ENCODE measurements around the gene OLIG1. TPM values are rescaled to one million over a fixed set of nuclear protein-coding genes. Genes with fewer than 3 reads are reported as not detected.

The OLIG1 gene
- total and polyA plus RNA-seq, 3 experiments from 2014 or later = not detected

- peaks cover 4% of the 10 kb centered on the region for H3K27me3 ChIP-seq (ENCODE audit: insufficient read depth, low read length, poor library complexity, severe bottlenecking)
- no peaks in the 10 kb centered on the region for H3K9me3 ChIP-seq (ENCODE audit: low read length)
- DNase-seq = no peak
- Mint-ChIP-seq H3K27ac (no peak overlapping the region), H3K9me3 (no peaks in the 10 kb centered on the region), H3K4me1 (peaks cover 0 to 5% (median 4%) of the 10 kb centered on the region in 3 donors), H3K4me3 (no peak overlapping the region), H3K36me3 (peaks cover 0 to 10% (median 0%) of the 10 kb centered on the region in 3 donors), H3K27me3 (peaks cover 21 to 72% of the 10 kb centered on the region in 2 donors)
- H3K27ac ChIP-seq (ENCODE audit: low read depth, low read length) = no peak overlapping the region
- POLR2A ChIA-PET = no interaction called here
- H3K4me1 ChIP-seq (ENCODE audit: insufficient read depth, low read length) = no peaks in the 10 kb centered on the region
- H3K36me3 ChIP-seq (ENCODE audit: insufficient read depth, low read length) = no peaks in the 10 kb centered on the region
- H3K4me3 ChIP-seq (ENCODE audit: low read length) = no peak overlapping the region
- CTCF ChIA-PET = no interaction called here
These were observed 23.5 kb upstream of the OLIG1 start for GRCh38 chr21:33046455-33046854.

GRCh38 chr21:33047231-33047630 is 22.7 kb upstream of the OLIG1 start:
- Histone ChIP-seq H3K9me3 (ENCODE audit: low read length) (no peaks in the 10 kb centered on the region), H3K27me3 (ENCODE audit: insufficient read depth, low read length, poor library complexity, severe bottlenecking) (peaks cover 4% of the 10 kb centered on the region), H3K4me3 (ENCODE audit: low read length) (no peak overlapping the region), H3K4me1 (ENCODE audit: insufficient read depth, low read length) (no peaks in the 10 kb centered on the region), H3K36me3 (ENCODE audit: insufficient read depth, low read length) (no peaks in the 10 kb centered on the region), H3K27ac (ENCODE audit: low read depth, low read length) (no peak overlapping the region)
- peaks cover 18 to 71% of the 10 kb centered on the region in 2 donors for H3K27me3 Mint-ChIP-seq
- no peak overlapping the region for H3K27ac Mint-ChIP-seq
- no peak overlapping the region for H3K4me3 Mint-ChIP-seq
- peaks cover 0 to 6% (median 4%) of the 10 kb centered on the region in 3 donors for H3K4me1 Mint-ChIP-seq
- no peaks in the 10 kb centered on the region for H3K9me3 Mint-ChIP-seq
- H3K36me3 Mint-ChIP-seq = peaks cover 0 to 10% (median 0%) of the 10 kb centered on the region in 3 donors
- CTCF ChIA-PET = no interaction called here
- no peak for DNase-seq
- POLR2A ChIA-PET = no interaction called here

DNA sequence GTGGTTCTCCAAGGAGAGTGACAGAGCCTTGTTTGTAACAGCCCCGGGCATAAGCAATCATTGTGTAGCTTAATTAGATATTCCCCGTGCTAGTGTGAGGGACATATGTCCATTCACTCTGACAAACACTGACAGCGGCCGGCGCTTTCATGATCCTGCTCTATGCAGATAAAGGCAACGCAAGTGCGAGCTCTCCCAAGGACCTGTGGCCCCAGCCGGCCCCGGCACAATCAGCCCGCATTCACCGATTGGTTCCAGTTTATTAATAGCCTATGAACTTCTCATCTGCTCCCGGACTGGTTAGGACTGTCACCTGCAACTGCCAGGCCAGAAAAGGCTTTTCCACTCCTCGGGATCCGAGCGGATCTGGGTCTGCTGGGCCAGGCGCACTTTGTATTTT is 18.0 kb upstream of the OLIG1 start:
- no peak for DNase-seq
- Mint-ChIP-seq H3K27me3 (peaks cover 16 to 50% of the 10 kb centered on the region in 2 donors), H3K36me3 (peaks cover 0 to 14% (median 1%) of the 10 kb centered on the region in 3 donors), H3K9me3 (no peaks in the 10 kb centered on the region), H3K4me1 (peaks cover 0 to 6% (median 4%) of the 10 kb centered on the region in 3 donors), H3K4me3 (no peak overlapping the region), H3K27ac (no peak overlapping the region)
- Histone ChIP-seq H3K27me3 (ENCODE audit: insufficient read depth, low read length, poor library complexity, severe bottlenecking) (no peaks in the 10 kb centered on the region), H3K4me3 (ENCODE audit: low read length) (no peak overlapping the region), H3K36me3 (ENCODE audit: insufficient read depth, low read length) (no peaks in the 10 kb centered on the region), H3K27ac (ENCODE audit: low read depth, low read length) (no peak overlapping the region), H3K9me3 (ENCODE audit: low read length) (no peaks in the 10 kb centered on the region), H3K4me1 (ENCODE audit: insufficient read depth, low read length) (no peaks in the 10 kb centered on the region)
- CTCF ChIA-PET = no interaction called here
- POLR2A ChIA-PET = no interaction called here

- no peak for DNase-seq
- H3K9me3 ChIP-seq (ENCODE audit: low read length) = no peaks in the 10 kb centered on the region
- Mint-ChIP-seq H3K36me3 (peaks cover 0 to 10% (median 1%) of the 10 kb centered on the region in 3 donors), H3K27ac (no peak overlapping the region), H3K9me3 (no peaks in the 10 kb centered on the region), H3K4me1 (peaks cover 3 to 8% (median 7%) of the 10 kb centered on the region in 3 donors), H3K27me3 (peaks cover 13 to 33% of the 10 kb centered on the region in 2 donors), H3K4me3 (no peak overlapping the region)
- no peak overlapping the region for H3K4me3 ChIP-seq (ENCODE audit: low read length)
- ChIA-PET CTCF (no interaction called here), POLR2A (no interaction called here)
- no peaks in the 10 kb centered on the region for H3K36me3 ChIP-seq (ENCODE audit: insufficient read depth, low read length)
- H3K4me1 ChIP-seq (ENCODE audit: insufficient read depth, low read length) = no peaks in the 10 kb centered on the region
- H3K27me3 ChIP-seq (ENCODE audit: insufficient read depth, low read length, poor library complexity, severe bottlenecking) = no peaks in the 10 kb centered on the region
- no peak overlapping the region for H3K27ac ChIP-seq (ENCODE audit: low read depth, low read length)
These were observed 16.0 kb upstream of the OLIG1 start for GRCh38 chr21:33053951-33054350.

GRCh38 chr21:33055991-33056390 is 13.9 kb upstream of the OLIG1 start:
- Mint-ChIP-seq H3K27ac (no peak overlapping the region), H3K4me1 (peaks cover 14 to 16% (median 16%) of the 10 kb centered on the region in 3 donors), H3K4me3 (no peak overlapping the region), H3K9me3 (no peaks in the 10 kb centered on the region), H3K36me3 (peaks cover 0 to 4% (median 1%) of the 10 kb centered on the region in 3 donors), H3K27me3 (peaks cover 23 to 25% of the 10 kb centered on the region in 2 donors)
- ChIA-PET POLR2A (no interaction called here), CTCF (no interaction called here)
- Histone ChIP-seq H3K9me3 (ENCODE audit: low read length) (no peaks in the 10 kb centered on the region), H3K36me3 (ENCODE audit: insufficient read depth, low read length) (no peaks in the 10 kb centered on the region), H3K4me1 (ENCODE audit: insufficient read depth, low read length) (no peaks in the 10 kb centered on the region), H3K27ac (ENCODE audit: low read depth, low read length) (no peak overlapping the region), H3K4me3 (ENCODE audit: low read length) (no peak overlapping the region), H3K27me3 (ENCODE audit: insufficient read depth, low read length, poor library complexity, severe bottlenecking) (no peaks in the 10 kb centered on the region)
- no peak for DNase-seq

- Mint-ChIP-seq H3K9me3 (no peaks in the 10 kb centered on the region), H3K27me3 (peaks cover 23 to 29% of the 10 kb centered on the region in 2 donors), H3K4me3 (no peak overlapping the region), H3K27ac (no peak overlapping the region), H3K36me3 (peaks cover 0 to 4% (median 1%) of the 10 kb centered on the region in 3 donors), H3K4me1 (peaks cover 14 to 16% (median 14%) of the 10 kb centered on the region in 3 donors)
- H3K27ac ChIP-seq (ENCODE audit: low read depth, low read length) = no peak overlapping the region
- H3K9me3 ChIP-seq (ENCODE audit: low read length) = no peaks in the 10 kb centered on the region
- POLR2A ChIA-PET = no interaction called here
- DNase-seq = no peak
- no peaks in the 10 kb centered on the region for H3K36me3 ChIP-seq (ENCODE audit: insufficient read depth, low read length)
- no peak overlapping the region for H3K4me3 ChIP-seq (ENCODE audit: low read length)
- H3K27me3 ChIP-seq (ENCODE audit: insufficient read depth, low read length, poor library complexity, severe bottlenecking) = no peaks in the 10 kb centered on the region
- CTCF ChIA-PET = no interaction called here
- no peaks in the 10 kb centered on the region for H3K4me1 ChIP-seq (ENCODE audit: insufficient read depth, low read length)
These were observed 12.5 kb upstream of the OLIG1 start for GRCh38 chr21:33057385-33057940.

DNA sequence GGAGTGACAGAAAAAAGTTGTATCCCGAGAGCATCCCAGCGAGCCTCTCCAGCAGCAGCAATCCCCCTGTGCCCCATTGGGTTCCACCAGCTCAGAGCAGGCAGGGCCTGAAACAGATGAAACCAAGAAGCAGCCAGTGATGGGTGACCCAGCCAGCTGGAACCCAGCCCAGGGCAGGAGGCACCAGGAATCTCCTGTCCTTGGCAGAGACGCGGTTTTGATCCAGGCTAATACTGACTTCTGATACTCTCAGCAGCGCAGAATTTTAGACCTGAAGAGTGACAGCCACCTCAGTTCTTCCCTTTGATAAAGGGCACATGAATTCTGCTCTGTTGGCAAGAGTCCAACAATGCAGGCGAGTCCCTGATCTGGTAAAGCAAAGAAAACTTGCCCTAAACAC is 11.4 kb upstream of the OLIG1 start:
- H3K4me1 Mint-ChIP-seq = peaks cover 14 to 16% (median 14%) of the 10 kb centered on the region in 3 donors
- Histone ChIP-seq H3K4me1 (ENCODE audit: insufficient read depth, low read length) (no peaks in the 10 kb centered on the region), H3K9me3 (ENCODE audit: low read length) (no peaks in the 10 kb centered on the region), H3K27me3 (ENCODE audit: insufficient read depth, low read length, poor library complexity, severe bottlenecking) (peaks cover under 1% of the 10 kb centered on the region), H3K4me3 (ENCODE audit: low read length) (no peak overlapping the region), H3K27ac (ENCODE audit: low read depth, low read length) (no peak overlapping the region), H3K36me3 (ENCODE audit: insufficient read depth, low read length) (no peaks in the 10 kb centered on the region)
- no peak overlapping the region for H3K4me3 Mint-ChIP-seq
- H3K9me3 Mint-ChIP-seq = no peaks in the 10 kb centered on the region
- no peak for DNase-seq
- H3K27ac Mint-ChIP-seq = no peak overlapping the region
- peaks cover 26 to 35% of the 10 kb centered on the region in 2 donors for H3K27me3 Mint-ChIP-seq
- H3K36me3 Mint-ChIP-seq = peaks cover 0 to 4% (median 0%) of the 10 kb centered on the region in 3 donors
- ChIA-PET CTCF (no interaction called here), POLR2A (no interaction called here)

GRCh38 chr21:33058957-33059356 is 11.0 kb upstream of the OLIG1 start:
- no peak for DNase-seq
- Mint-ChIP-seq H3K27ac (no peak overlapping the region), H3K27me3 (peaks cover 26 to 36% of the 10 kb centered on the region in 2 donors), H3K9me3 (no peaks in the 10 kb centered on the region), H3K4me3 (peak overlapping the region in 2 of 7 donors; percentile 41 to 44), H3K4me1 (peaks cover 14 to 16% (median 14%) of the 10 kb centered on the region in 3 donors), H3K36me3 (peaks cover 0 to 4% (median 0%) of the 10 kb centered on the region in 3 donors)
- CTCF ChIA-PET = no interaction called here
- H3K9me3 ChIP-seq (ENCODE audit: low read length) = no peaks in the 10 kb centered on the region
- POLR2A ChIA-PET = no interaction called here
- H3K27me3 ChIP-seq (ENCODE audit: insufficient read depth, low read length, poor library complexity, severe bottlenecking) = peaks cover 4% of the 10 kb centered on the region
- H3K36me3 ChIP-seq (ENCODE audit: insufficient read depth, low read length) = no peaks in the 10 kb centered on the region
- no peaks in the 10 kb centered on the region for H3K4me1 ChIP-seq (ENCODE audit: insufficient read depth, low read length)
- H3K4me3 ChIP-seq (ENCODE audit: low read length) = no peak overlapping the region
- H3K27ac ChIP-seq (ENCODE audit: low read depth, low read length) = no peak overlapping the region
